Upper lobe of left lung (tissue), 4 donors: ENCODE data around the gene RUFY3.

Source experiments
- CTCF ChIP-seq, 6 experiments: fragments of 450-650 bp in 4 of 6; fragments of 200-600 bp in 2 of 6; sonication (generic) in 2 of 6; IDR thresholded peaks; one replicate each; pipeline ENCODE4 v1.5.1; 2016 to 2019; ENCODE audit warnings: antibody characterized with exemption in 6 of 6
- POLR2A ChIP-seq, 4 donors: fragments of 450-650 bp; IDR thresholded peaks; one replicate each; pipeline ENCODE4 v1.5.1; 2016 to 2017; ENCODE audit warnings: antibody characterized with exemption in 4 of 4, mild to moderate bottlenecking in 2 of 4
- POLR2AphosphoS5 ChIP-seq, 2 donors: sonication (generic); formaldehyde crosslinking; IDR thresholded peaks; one replicate each; pipeline ENCODE4 v1.5.1; 2017; ENCODE audit warnings: antibody characterized with exemption in 2 of 2

GRCh38 chr4:70829492-70829891 lies 107.7 kb downstream of the RUFY3 start:
- TF ChIP-seq CTCF (IDR thresholded peaks at IDR 0.05) (no peak), POLR2AphosphoS5 (IDR thresholded peaks at IDR 0.05) (no peak), POLR2A (IDR thresholded peaks at IDR 0.05) (no peak)
